ENCODE data around the gene ZNF444. TPM values are rescaled to one million over a fixed set of nuclear protein-coding genes. Genes with fewer than 3 reads are reported as not detected.

ZNF444 gene
- total and polyA plus RNA-seq, 4 donors = 6.1 to 30.4 (median 21.0) TPM

GRCh38 chr19:56170261-56170660 is 29.2 kb downstream of the ZNF444 start:
- Histone ChIP-seq H3K9me3 (ENCODE audit: control insufficient read depth in 4 of 4, low read length in 3 of 4) (no peaks in the 10 kb centered on the region), H3K27ac (ENCODE audit: low read depth in 1 of 2, low read length in 2 of 2) (no peak overlapping the region), H3K27me3 (ENCODE audit: control insufficient read depth in 4 of 4, insufficient read depth in 4 of 4, low read length in 3 of 4) (no peaks in the 10 kb centered on the region), H3K36me3 (ENCODE audit: control insufficient read depth in 4 of 4, insufficient read depth in 3 of 4, low read depth in 1 of 4, low read length in 3 of 4) (no peaks in the 10 kb centered on the region), H3K4me3 (ENCODE audit: low read depth in 1 of 3, low read length in 3 of 3) (no peak overlapping the region), H3K4me1 (ENCODE audit: control insufficient read depth in 4 of 4, insufficient read depth in 4 of 4, low read length in 3 of 4) (peaks cover under 1 to 12% (median 2%) of the 10 kb centered on the region in 4 donors), H3K9ac (ENCODE audit: low read depth in 1 of 2, low read length in 2 of 2) (no peak overlapping the region)
- no peak for TF ChIP-seq RAD21 (IDR thresholded peaks at IDR 0.05)
- TF ChIP-seq HNF4A (conservative IDR thresholded peaks at IDR 0.05) = no peak
- TF ChIP-seq NR2F2 (IDR thresholded peaks at IDR 0.05) = no peak
- no peak for TF ChIP-seq GABPA (IDR thresholded peaks at IDR 0.05 in 1 of 2, conservative IDR thresholded peaks at IDR 0.05 in 1 of 2)
- TF ChIP-seq MAX (IDR thresholded peaks at IDR 0.05) = no peak
- no peak for TF ChIP-seq HNF4G (IDR thresholded peaks at IDR 0.05)
- TF ChIP-seq YY1 (IDR thresholded peaks at IDR 0.05) = no peak
- TF ChIP-seq CTCF (IDR thresholded peaks at IDR 0.05; ENCODE audit: low read depth, low read length, missing input control) = no peak
- TF ChIP-seq SP1 (IDR thresholded peaks at IDR 0.05) = no peak
- TF ChIP-seq RXRA (IDR thresholded peaks at IDR 0.05) = no peak
- no peak for TF ChIP-seq ATF3 (IDR thresholded peaks at IDR 0.05)
- no peak for TF ChIP-seq TAF1 (conservative IDR thresholded peaks at IDR 0.05)
- TF ChIP-seq ZBTB33 (IDR thresholded peaks at IDR 0.05) = no peak
- TF ChIP-seq EGR1 (IDR thresholded peaks at IDR 0.05; ENCODE audit: low read depth in 2 of 2) = no peak
- DNase-seq (ENCODE audit: low spot score) = no peak
- WGBS = 75% methylated on average over 14 of the region's 14 CpGs

- H3K9ac ChIP-seq (ENCODE audit: low read depth in 1 of 2, low read length in 2 of 2) = no peak overlapping the region
- no peak for TF ChIP-seq YY1 (IDR thresholded peaks at IDR 0.05)
- TF ChIP-seq SP1 (IDR thresholded peaks at IDR 0.05) = no peak
- no peak for TF ChIP-seq HNF4G (IDR thresholded peaks at IDR 0.05)
- H3K4me1 ChIP-seq (ENCODE audit: control insufficient read depth in 4 of 4, insufficient read depth in 4 of 4, low read length in 3 of 4) = peaks cover 4 to 18% (median 9%) of the 10 kb centered on the region in 4 donors
- no peaks in the 10 kb centered on the region for H3K9me3 ChIP-seq (ENCODE audit: control insufficient read depth in 4 of 4, low read length in 3 of 4)
- H3K36me3 ChIP-seq (ENCODE audit: control insufficient read depth in 4 of 4, insufficient read depth in 3 of 4, low read depth in 1 of 4, low read length in 3 of 4) = no peaks in the 10 kb centered on the region
- no peak overlapping the region for H3K27ac ChIP-seq (ENCODE audit: low read depth in 1 of 2, low read length in 2 of 2)
- no peak overlapping the region for H3K4me3 ChIP-seq (ENCODE audit: low read depth in 1 of 3, low read length in 3 of 3)
- DNase-seq (ENCODE audit: low spot score) = no peak
- 46% methylated on average over 9 of the region's 9 CpGs for WGBS
- H3K27me3 ChIP-seq (ENCODE audit: control insufficient read depth in 4 of 4, insufficient read depth in 4 of 4, low read length in 3 of 4) = no peaks in the 10 kb centered on the region
Measured at GRCh38 chr19:56174086-56174485, 33.0 kb downstream of the ZNF444 start.

GRCh38 chr19:56174550-56174949 is 33.5 kb downstream of the ZNF444 start:
- Histone ChIP-seq H3K27me3 (ENCODE audit: control insufficient read depth in 4 of 4, insufficient read depth in 4 of 4, low read length in 3 of 4) (no peaks in the 10 kb centered on the region), H3K4me1 (ENCODE audit: control insufficient read depth in 4 of 4, insufficient read depth in 4 of 4, low read length in 3 of 4) (peaks cover 4 to 18% (median 9%) of the 10 kb centered on the region in 4 donors)

More at GRCh38 chr19:56174550-56174949, 33.5 kb downstream of the ZNF444 start:
- TF ChIP-seq FOXA2 (IDR thresholded peaks at IDR 0.05) = no peak
- no peak for TF ChIP-seq CTCF (IDR thresholded peaks at IDR 0.05; ENCODE audit: low read depth, low read length, missing input control)
- Histone ChIP-seq H3K4me3 (ENCODE audit: low read depth in 1 of 3, low read length in 3 of 3) (no peak overlapping the region), H3K27ac (ENCODE audit: low read depth in 1 of 2, low read length in 2 of 2) (no peak overlapping the region), H3K9me3 (ENCODE audit: control insufficient read depth in 4 of 4, low read length in 3 of 4) (no peaks in the 10 kb centered on the region), H3K9ac (ENCODE audit: low read depth in 1 of 2, low read length in 2 of 2) (no peak overlapping the region), H3K36me3 (ENCODE audit: control insufficient read depth in 4 of 4, insufficient read depth in 3 of 4, low read depth in 1 of 4, low read length in 3 of 4) (no peaks in the 10 kb centered on the region)
- DNase-seq (ENCODE audit: low spot score) = no peak
- WGBS = 54% methylated on average over 11 of the region's 11 CpGs
